HEK293T (cell line): ENCODE results near the gene THAP4.

Source experiments
- ARNT ChIP-seq: fragments of 450-650 bp; IDR thresholded peaks from 2 replicates; pipeline ENCODE4 v1.6.1; 2017; ENCODE audit warnings: mild to moderate bottlenecking
- FOXK2 ChIP-seq: fragments of 450-650 bp; IDR thresholded peaks from 2 replicates; pipeline ENCODE4 v1.6.1; 2016; ENCODE audit warnings: mild to moderate bottlenecking
- HDGF ChIP-seq: fragments of 450-650 bp; IDR thresholded peaks from 2 replicates; pipeline ENCODE4 v1.6.1; 2017; ENCODE audit warnings: antibody characterized with exemption, borderline replicate concordance
- PKNOX1 ChIP-seq: fragments of 450-650 bp; IDR thresholded peaks from 2 replicates; pipeline ENCODE4 v1.6.1; 2016
- ZNF384 ChIP-seq: fragments of 450-650 bp; IDR thresholded peaks from 2 replicates; pipeline ENCODE4 v1.6.1; 2016

DNA sequence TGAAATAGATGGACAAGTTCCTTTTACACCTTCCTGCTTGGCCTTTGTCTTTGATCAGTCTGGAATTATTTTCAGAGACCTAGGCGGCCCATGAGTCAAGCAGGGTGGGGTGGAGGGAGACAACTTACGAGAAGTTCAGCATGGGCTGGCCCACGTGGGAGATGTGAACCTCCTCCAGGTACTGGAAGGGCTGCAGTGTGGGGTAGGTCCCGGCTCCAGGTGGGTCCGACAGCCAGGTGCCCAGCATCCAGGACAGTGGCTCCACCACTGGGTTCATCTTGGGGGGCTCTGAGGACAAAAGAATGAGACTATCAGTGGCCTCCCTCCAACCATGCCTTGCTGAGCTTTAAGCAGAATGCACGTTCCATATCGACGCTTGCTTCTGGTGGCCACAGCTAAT, 30.8 kb downstream of the THAP4 start:
- no peak for TF ChIP-seq PKNOX1
- TF ChIP-seq ZNF384: no peak
- no peak for TF ChIP-seq ARNT
- no peak for TF ChIP-seq FOXK2
- TF ChIP-seq HDGF: no peak
